Superior temporal gyrus (tissue), 1 donor: ENCODE measurements around the gene CSH2.
"Not testable (repeated sequence)": the region's sequence is repeated elsewhere in the genome, so short reads cannot be mapped to it uniquely, and the experiment has no call there.

Source experiments
- DNase-seq: peaks from one replicate; pipeline ENCODE4 v3.0.0-alpha.2; 2016; ENCODE audit errors: extremely low spot score

CSH2 gene

GRCh38 chr17:63873577-63873976, at the start of gene CSH2:
Gene CSH2 (minus strand): TSS chr17:63873677. CDS start chr17:63873614, 63 bp downstream.
- not testable (repeated sequence) for DNase-seq

GRCh38 chr17:63922402-63922801, 48.9 kb upstream of the CSH2 start:
- DNase-seq, result not testable (repeated sequence)

GRCh38 chr17:63920779-63921178, 47.3 kb upstream of the CSH2 start:
- not testable (repeated sequence) for DNase-seq

- DNase-seq, result not testable (repeated sequence)
These were observed 46.6 kb upstream of the CSH2 start for GRCh38 chr17:63920050-63920449.

GRCh38 chr17:63919311-63919723, 45.8 kb upstream of the CSH2 start:
- peak; percentile 72 for DNase-seq

- not testable (repeated sequence) for DNase-seq
These were observed 45.4 kb upstream of the CSH2 start, which contains the start of gene GH1 for GRCh38 chr17:63918789-63919305. Gene GH1 (minus strand): TSS chr17:63918839. CDS start chr17:63918776, 63 bp downstream.

GRCh38 chr17:63918305-63918704, 44.8 kb upstream of the CSH2 start:
- no peak for DNase-seq

GRCh38 chr17:63917646-63918045, 44.2 kb upstream of the CSH2 start:
- no peak for DNase-seq

GRCh38 chr17:63917206-63917605, 43.7 kb upstream of the CSH2 start:
- DNase-seq, result not testable (repeated sequence)

GRCh38 chr17:63916566-63917185, 43.2 kb upstream of the CSH2 start:
- DNase-seq, result no peak

- not testable (repeated sequence) for DNase-seq
These were observed 42.3 kb upstream of the CSH2 start for GRCh38 chr17:63915753-63916152.

GRCh38 chr17:63914471-63914870, 41.0 kb upstream of the CSH2 start:
- no peak for DNase-seq

- DNase-seq, result peak; percentile 19
These were observed 38.2 kb upstream of the CSH2 start for GRCh38 chr17:63911657-63912100.

- DNase-seq, result no peak
These were observed 37.7 kb upstream of the CSH2 start, which contains the start of gene CSHL1 for GRCh38 chr17:63911041-63911635. Gene CSHL1 (minus strand): TSS chr17:63911258. CDS start chr17:63911196, 62 bp downstream.

- no peak for DNase-seq
These were observed 36.6 kb upstream of the CSH2 start for GRCh38 chr17:63910096-63910495.

GRCh38 chr17:63909586-63909985, 36.1 kb upstream of the CSH2 start:
- not testable (repeated sequence) for DNase-seq

GRCh38 chr17:63907161-63907778, 33.8 kb upstream of the CSH2 start:
- not testable (repeated sequence) for DNase-seq

GRCh38 chr17:63904796-63905195, 31.3 kb upstream of the CSH2 start:
- not testable (repeated sequence) for DNase-seq

- DNase-seq, result not testable (repeated sequence)
These were observed 30.3 kb upstream of the CSH2 start for GRCh38 chr17:63903787-63904201.

- not testable (repeated sequence) for DNase-seq
These were observed 28.5 kb upstream of the CSH2 start for GRCh38 chr17:63901971-63902370.

GRCh38 chr17:63898899-63899798, 25.7 kb upstream of the CSH2 start:
- not testable (repeated sequence) for DNase-seq
